ENCODE data around the gene SLC25A18. TPM values are rescaled to one million over a fixed set of nuclear protein-coding genes. Genes with fewer than 3 reads are reported as not detected.

SLC25A18 gene
- total RNA-seq, 2 donors from 2014 or later, result 9.0 to 10.6 TPM

DNA sequence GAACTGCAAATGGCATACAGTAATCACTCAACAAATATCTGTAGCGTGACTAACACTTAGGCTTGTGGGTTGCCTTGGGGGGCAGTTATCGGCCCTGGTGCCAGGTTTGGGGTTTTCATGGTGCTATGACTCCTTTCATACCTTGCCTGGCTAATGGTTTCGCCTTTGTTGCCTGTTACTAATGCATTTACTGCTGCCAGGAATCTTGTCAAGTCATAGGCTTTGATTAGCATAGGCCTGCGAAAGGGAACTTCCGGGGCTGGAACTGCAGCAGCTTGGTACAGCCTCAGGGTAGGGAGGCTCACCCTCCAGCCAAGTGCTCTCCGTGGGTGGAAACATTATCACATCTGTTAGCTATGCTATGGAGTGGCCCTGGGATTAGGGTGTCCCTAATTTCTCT, 13.2 kb downstream of the SLC25A18 start:
- Histone ChIP-seq H3K9me3 (no peaks in the 10 kb centered on the region), H3K27ac (no peak overlapping the region), H3K4me1 (replicated peaks) (no peaks in the 10 kb centered on the region), H3K4me3 (no peak overlapping the region), H3K27me3 (replicated peaks; ENCODE audit: insufficient read depth) (no peaks in the 10 kb centered on the region), H3K36me3 (no peaks in the 10 kb centered on the region)
- intact Hi-C loops (cut with DNase I), result loop anchor here (10.0 kb wide), 1 partner anchor 48 kb away; the partner anchor contains the start of gene ATP6V1E1
- DNase-seq (ENCODE audit: low spot score), result no peak
- WGBS, result 69% methylated on average over 6 of the region's 6 CpGs
- TF ChIP-seq, protein P1, sequence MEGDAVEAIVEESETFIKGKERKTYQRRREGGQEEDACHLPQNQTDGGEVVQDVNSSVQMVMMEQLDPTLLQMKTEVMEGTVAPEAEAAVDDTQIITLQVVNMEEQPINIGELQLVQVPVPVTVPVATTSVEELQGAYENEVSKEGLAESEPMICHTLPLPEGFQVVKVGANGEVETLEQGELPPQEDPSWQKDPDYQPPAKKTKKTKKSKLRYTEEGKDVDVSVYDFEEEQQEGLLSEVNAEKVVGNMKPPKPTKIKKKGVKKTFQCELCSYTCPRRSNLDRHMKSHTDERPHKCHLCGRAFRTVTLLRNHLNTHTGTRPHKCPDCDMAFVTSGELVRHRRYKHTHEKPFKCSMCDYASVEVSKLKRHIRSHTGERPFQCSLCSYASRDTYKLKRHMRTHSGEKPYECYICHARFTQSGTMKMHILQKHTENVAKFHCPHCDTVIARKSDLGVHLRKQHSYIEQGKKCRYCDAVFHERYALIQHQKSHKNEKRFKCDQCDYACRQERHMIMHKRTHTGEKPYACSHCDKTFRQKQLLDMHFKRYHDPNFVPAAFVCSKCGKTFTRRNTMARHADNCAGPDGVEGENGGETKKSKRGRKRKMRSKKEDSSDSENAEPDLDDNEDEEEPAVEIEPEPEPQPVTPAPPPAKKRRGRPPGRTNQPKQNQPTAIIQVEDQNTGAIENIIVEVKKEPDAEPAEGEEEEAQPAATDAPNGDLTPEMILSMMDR (IDR thresholded peaks at IDR 0.05), result no peak
- no peak for TF ChIP-seq POLR2AphosphoS5 (IDR thresholded peaks at IDR 0.05)
- no peak for TF ChIP-seq POLR2A (IDR thresholded peaks at IDR 0.05)

DNA sequence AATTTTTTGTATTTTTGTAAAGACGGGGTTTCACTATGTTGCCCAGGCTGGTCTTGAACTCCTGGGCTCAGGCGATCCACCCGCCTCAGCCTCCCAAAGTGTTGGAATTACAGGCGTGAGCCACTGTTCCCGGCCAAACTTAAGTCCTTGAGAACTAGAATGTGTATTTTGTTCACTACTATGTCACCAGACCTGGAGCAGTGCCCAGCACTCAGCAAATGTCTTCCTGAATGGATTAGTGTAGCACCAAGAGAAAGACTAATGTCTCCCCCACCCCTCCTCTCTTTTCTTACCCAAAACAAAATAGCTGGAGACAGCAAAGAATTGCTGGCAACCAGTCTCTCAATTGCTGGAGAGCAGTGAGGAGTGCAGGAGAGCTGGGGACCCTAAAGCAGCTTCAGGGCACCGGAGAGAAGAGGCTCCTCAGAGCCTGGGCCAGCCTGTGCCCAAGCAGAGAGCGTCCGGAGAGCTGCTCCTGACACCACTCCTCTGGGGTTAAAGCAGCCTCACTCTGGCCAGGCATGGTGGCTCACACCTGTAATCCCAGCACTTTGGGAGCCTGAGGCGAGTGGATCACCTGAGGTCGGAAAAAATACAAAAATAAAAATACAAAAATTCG, 14.9 kb downstream of the SLC25A18 start:
- no peaks in the 10 kb centered on the region for H3K27me3 ChIP-seq (replicated peaks; ENCODE audit: insufficient read depth)
- no peaks in the 10 kb centered on the region for H3K36me3 ChIP-seq
- H3K27ac ChIP-seq, result no peak overlapping the region
- H3K4me3 ChIP-seq, result no peak overlapping the region
- TF ChIP-seq, protein P1 (IDR thresholded peaks at IDR 0.05), result no peak
- TF ChIP-seq POLR2A (IDR thresholded peaks at IDR 0.05) (no peak), POLR2AphosphoS5 (IDR thresholded peaks at IDR 0.05) (peak; percentile 63)
- no peaks in the 10 kb centered on the region for H3K4me1 ChIP-seq (replicated peaks)
- no peaks in the 10 kb centered on the region for H3K9me3 ChIP-seq
- WGBS, result 70% methylated on average over 11 of the region's 11 CpGs
- intact Hi-C loops (cut with DNase I), result loop anchor here (10.0 kb wide), 1 partner anchor 47 kb away; the partner anchor contains the start of gene ATP6V1E1
- DNase-seq (ENCODE audit: low spot score), result peak; percentile 74

DNA sequence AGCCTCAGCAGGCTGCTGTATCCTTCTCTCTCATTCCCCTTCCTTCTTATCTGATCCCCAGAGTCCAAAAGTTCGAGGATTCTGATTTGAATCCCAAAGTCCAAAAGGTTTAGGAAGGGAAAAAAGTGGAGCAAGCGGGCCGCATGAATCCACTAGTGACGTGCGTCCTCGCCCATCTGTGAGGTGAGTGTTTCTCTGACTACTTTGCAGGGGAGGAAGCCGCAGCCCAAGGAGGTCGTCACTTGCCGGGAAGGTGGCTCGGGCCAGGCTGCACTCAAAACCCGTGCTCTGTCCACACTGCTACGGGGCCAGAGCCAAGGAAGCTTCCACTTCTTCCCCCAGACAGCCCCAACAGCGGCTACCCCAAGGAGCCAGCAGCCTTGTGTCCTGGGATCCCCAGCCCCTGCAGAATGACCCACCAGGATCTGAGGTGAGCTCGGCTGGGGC, 16.3 kb downstream of the SLC25A18 start:
- whole genome bisulfite sequencing, result 93% methylated on average over 14 of the region's 14 CpGs
- H3K4me3 ChIP-seq, result no peak overlapping the region
- H3K4me1 ChIP-seq (replicated peaks), result no peaks in the 10 kb centered on the region
- no peak for TF ChIP-seq POLR2A (IDR thresholded peaks at IDR 0.05)
- no peak for TF ChIP-seq POLR2AphosphoS5 (IDR thresholded peaks at IDR 0.05)
- TF ChIP-seq, protein P1 (IDR thresholded peaks at IDR 0.05), result no peak
- intact Hi-C loops (cut with DNase I), result loop anchor here (10.0 kb wide), 1 partner anchor 45 kb away; the partner anchor contains the start of gene ATP6V1E1
- no peak overlapping the region for H3K27ac ChIP-seq
- H3K27me3 ChIP-seq (replicated peaks; ENCODE audit: insufficient read depth), result no peaks in the 10 kb centered on the region
- H3K9me3 ChIP-seq, result no peaks in the 10 kb centered on the region
- DNase-seq (ENCODE audit: low spot score), result no peak
- H3K36me3 ChIP-seq, result no peaks in the 10 kb centered on the region

DNA sequence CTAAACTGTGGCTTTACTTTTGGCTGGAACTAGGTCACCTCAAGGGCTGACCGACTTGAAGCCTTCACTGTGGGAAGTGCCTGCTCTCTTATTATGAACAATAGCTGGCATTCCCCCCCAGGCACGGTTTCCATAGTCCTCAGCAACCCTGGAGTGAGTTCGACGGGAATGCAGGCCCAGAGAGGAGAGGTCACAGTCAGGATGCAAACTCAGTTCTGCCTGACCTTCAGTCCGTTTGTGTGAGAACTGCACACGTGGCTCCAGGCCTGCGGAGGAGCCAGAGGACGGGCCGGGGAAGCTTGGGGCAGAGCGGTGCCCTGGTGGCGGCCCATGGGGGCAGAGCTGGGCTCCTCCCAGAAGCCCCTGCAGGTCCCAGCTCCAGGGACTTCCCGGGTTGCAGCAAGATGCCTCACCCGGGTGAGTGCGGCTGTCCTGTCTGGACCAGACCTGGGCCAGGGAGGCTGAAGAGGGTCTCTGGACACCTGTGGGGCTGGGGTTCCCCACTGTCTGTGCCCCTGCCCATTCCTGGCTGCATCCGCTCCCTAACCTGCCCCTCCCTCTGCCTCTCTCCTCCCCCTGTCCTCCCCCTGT, 17.2 kb downstream of the SLC25A18 start:
- Histone ChIP-seq H3K27me3 (replicated peaks; ENCODE audit: insufficient read depth) (no peaks in the 10 kb centered on the region), H3K4me1 (replicated peaks) (no peaks in the 10 kb centered on the region), H3K9me3 (no peaks in the 10 kb centered on the region), H3K27ac (no peak overlapping the region), H3K4me3 (no peak overlapping the region), H3K36me3 (no peaks in the 10 kb centered on the region)
- TF ChIP-seq POLR2A (IDR thresholded peaks at IDR 0.05), result no peak
- TF ChIP-seq POLR2AphosphoS5 (IDR thresholded peaks at IDR 0.05), result no peak
- TF ChIP-seq, protein P1 (IDR thresholded peaks at IDR 0.05), result no peak
- intact Hi-C loops (cut with DNase I), result no loop called here
- WGBS, result 68% methylated on average over 15 of the region's 15 CpGs
- DNase-seq (ENCODE audit: low spot score), result no peak

DNA sequence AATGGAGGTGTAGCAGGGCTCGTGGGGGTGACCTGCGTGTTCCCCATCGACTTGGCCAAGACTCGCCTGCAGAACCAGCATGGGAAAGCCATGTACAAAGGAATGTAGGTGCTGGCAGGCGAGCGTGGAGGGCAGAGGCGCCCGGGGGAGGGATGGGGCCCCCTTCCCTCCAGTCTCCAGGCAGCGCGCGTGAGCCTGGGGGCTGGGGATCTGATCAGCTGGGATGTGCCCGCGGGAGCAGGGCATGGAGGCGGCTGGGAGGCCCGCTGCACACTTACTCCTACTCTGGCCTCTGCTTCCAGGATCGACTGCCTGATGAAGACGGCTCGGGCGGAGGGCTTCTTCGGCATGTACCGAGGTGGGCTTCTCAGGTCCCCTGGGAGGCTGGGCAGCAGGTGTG, 17.8 kb downstream of the SLC25A18 start:
- intact Hi-C loops (cut with DNase I), result no loop called here
- no peaks in the 10 kb centered on the region for H3K36me3 ChIP-seq
- no peaks in the 10 kb centered on the region for H3K4me1 ChIP-seq (replicated peaks)
- no peak overlapping the region for H3K27ac ChIP-seq
- H3K27me3 ChIP-seq (replicated peaks; ENCODE audit: insufficient read depth), result no peaks in the 10 kb centered on the region
- no peaks in the 10 kb centered on the region for H3K9me3 ChIP-seq
- no peak for DNase-seq (ENCODE audit: low spot score)
- H3K4me3 ChIP-seq, result no peak overlapping the region
- TF ChIP-seq, protein P1 (IDR thresholded peaks at IDR 0.05), result no peak
- TF ChIP-seq POLR2A (IDR thresholded peaks at IDR 0.05) (no peak), POLR2AphosphoS5 (IDR thresholded peaks at IDR 0.05) (no peak)
- 53% methylated on average over 21 of the region's 21 CpGs for WGBS

Data from prostate gland (tissue), 2 donors.